K562 (cell line): ENCODE data around the gene CCDC82. TPM values are rescaled to one million over a fixed set of nuclear protein-coding genes. Genes with fewer than 3 reads are reported as not detected.

ENCODE experiments used
- ATAC-seq: fragments of 200-7000 bp; cut with Tn5 transposase; 3 replicates; pipeline ENCODE4 v1.9.1; 2020; ENCODE audit warnings: moderate library complexity
- BruUV-seq: library from RNA; stranded (reverse); fragments of 400-500 nt; replicated peaks from 2 replicates; lab custom pipeline; 2021; lab: Mats Ljungman, UMichigan
- CTCF ChIA-PET: fragments of 300-600 bp; formaldehyde crosslinking; extraction: SDS; loops from one replicate; lab custom pipeline; 2021; ENCODE audit warnings: low intra/inter-chr PET ratio; lab: Yijun Ruan, JAX
- POLR2A ChIA-PET: fragments of 300-600, 350-650 bp; sonication (Branson Sonifier 250); formaldehyde crosslinking; extraction: SDS; loops from one replicate; lab custom pipeline; 2021; ENCODE audit warnings: antibody characterized with exemption, inconsistent platforms; lab: Yijun Ruan, JAX
- DNase-seq, 4 experiments: peaks; one replicate each; pipeline versions ENCODE4 v3.0.0 to v3.0.0-alpha.2; 2011 to 2018; ENCODE audit warnings: low spot score in 3 of 4, mixed read lengths in 3 of 4; ENCODE audit errors: extremely low read depth in 1 of 4
- FAIRE-seq: peaks from 2 replicates; lab custom pipeline; 2011; peaks lifted over from hg19 to GRCh38; lab: Jason Lieb, UNC
- H2AFZ ChIP-seq: 2 replicates; pipeline ENCODE4 v1.6.0; 2011; ENCODE audit warnings: low read depth, low read length, control low read depth, inconsistent platforms
- H3K27ac ChIP-seq: fragments of 200-600 bp; 3 replicates; pipeline ENCODE4 v1.8.0; 2011; ENCODE audit warnings: low read depth, mild to moderate bottlenecking, control low read depth, inconsistent platforms, low read length, moderate library complexity, mixed read lengths; ENCODE audit errors: extremely low read depth
- H3K27me3 ChIP-seq, 2 experiments: fragments of 300-600 bp in 1 of 2; 2 replicates in 1 of 2; 3 replicates in 1 of 2; pipeline versions ENCODE4 v1.6.0 to v1.8.0; 2011; ENCODE audit warnings: inconsistent platforms in 2 of 2, low read length in 2 of 2, mild to moderate bottlenecking in 1 of 2, mixed read lengths in 1 of 2, moderate library complexity in 1 of 2; ENCODE audit not compliant: control insufficient read depth in 2 of 2, insufficient read depth in 2 of 2
- H3K36me3 ChIP-seq: fragments of 300-600 bp; 3 replicates; pipeline ENCODE4 v1.8.0; 2011; ENCODE audit warnings: mild to moderate bottlenecking, low read length, inconsistent platforms; ENCODE audit not compliant: control insufficient read depth, insufficient read depth
- H3K4me1 ChIP-seq, 2 experiments: fragments of 200-600 bp in 1 of 2; replicated peaks in 1 of 2; 2 replicates in 1 of 2; 3 replicates in 1 of 2; pipeline versions ENCODE4 v1.5.1 to v1.8.0; 2011; ENCODE audit warnings: inconsistent platforms in 2 of 2, low read length in 2 of 2, mild to moderate bottlenecking in 1 of 2, mixed read lengths in 1 of 2, moderate library complexity in 1 of 2; ENCODE audit not compliant: control insufficient read depth in 2 of 2, insufficient read depth in 2 of 2
- H3K4me2 ChIP-seq: 2 replicates; pipeline ENCODE4 v1.6.1; 2011; ENCODE audit warnings: low read length, control low read depth, inconsistent platforms, mixed read lengths; ENCODE audit not compliant: insufficient read depth
- H3K4me3 ChIP-seq: fragments of 200-600 bp; sonication (generic), shearing (Covaris generic); 2 replicates; pipeline ENCODE4 v1.5.1; 2016; ENCODE audit warnings: control low read depth, inconsistent platforms
- H3K79me2 ChIP-seq: fragments of 200-600 bp; 3 replicates; pipeline ENCODE4 v1.8.0; 2011; ENCODE audit warnings: low read length, inconsistent platforms; ENCODE audit not compliant: control insufficient read depth, insufficient read depth
- H3K9ac ChIP-seq, 2 experiments: 2 replicates each; pipeline versions ENCODE4 v1.6.0 to v1.6.1; 2011; ENCODE audit warnings: low read depth in 2 of 2, low read length in 2 of 2, control low read depth in 1 of 2, inconsistent platforms in 1 of 2, mild to moderate bottlenecking in 1 of 2, mixed read lengths in 1 of 2; ENCODE audit not compliant: insufficient read depth in 1 of 2
- H3K9me1 ChIP-seq: one replicate; pipeline ENCODE4 v1.6.0; 2011; ENCODE audit warnings: inconsistent platforms, mild to moderate bottlenecking, low read length, moderate library complexity; ENCODE audit not compliant: control insufficient read depth, insufficient read depth
- H3K9me3 ChIP-seq: replicated peaks from 2 replicates; pipeline ENCODE4 v1.5.1; 2011; ENCODE audit warnings: low read depth, low read length, inconsistent platforms; ENCODE audit not compliant: control insufficient read depth, insufficient read depth
- H4K20me1 ChIP-seq: replicated peaks from 2 replicates; pipeline ENCODE4 v1.6.1; 2011; ENCODE audit warnings: low read length, inconsistent platforms, mixed read lengths; ENCODE audit not compliant: control insufficient read depth, insufficient read depth
- ATF3 ChIP-seq, 2 experiments: fragments of 450-650 bp in 1 of 2; sonication (generic) in 1 of 2; formaldehyde crosslinking in 1 of 2; IDR thresholded peaks in 1 of 2; conservative IDR thresholded peaks in 1 of 2; 2 replicates each; pipeline versions ENCODE4 v1.6.1 to v1.8.1; 2016 to 2023; ENCODE audit warnings: mild to moderate bottlenecking in 2 of 2, moderate library complexity in 2 of 2, inconsistent platforms in 1 of 2, missing genetic modification reagents in 1 of 2
- ATF4 ChIP-seq: fragments of 450-650 bp; formaldehyde crosslinking; IDR thresholded peaks from 2 replicates; pipeline ENCODE4 v1.4.0; 2022; ENCODE audit warnings: mild to moderate bottlenecking, moderate library complexity
- MYNN ChIP-seq, 2 experiments: sonication (generic); formaldehyde crosslinking in 1 of 2; IDR thresholded peaks; 2 replicates each; pipeline versions ENCODE4 v1.5.0 to v1.6.1; 2016 to 2020; ENCODE audit warnings: antibody characterized with exemption in 1 of 2, missing genetic modification reagents in 1 of 2
- PCBP2 ChIP-seq: fragments of 200-400 bp; formaldehyde crosslinking; IDR thresholded peaks from 2 replicates; pipeline ENCODE4 v1.6.1; 2018; ENCODE audit warnings: low read length, low read depth, mild to moderate bottlenecking, moderate library complexity; ENCODE audit not compliant: poor library complexity, severe bottlenecking
- RUNX1 ChIP-seq: sonication (generic); IDR thresholded peaks from 2 replicates; pipeline ENCODE4 v1.6.1; 2016; ENCODE audit warnings: antibody characterized with exemption, low read depth
- SRSF1 ChIP-seq: fragments of 200-400 bp; formaldehyde crosslinking; IDR thresholded peaks from 2 replicates; pipeline ENCODE4 v1.6.1; 2017; ENCODE audit warnings: mild to moderate bottlenecking, low read depth, low read length, moderate library complexity
- TFAM ChIP-seq: fragments of 250-450 bp; sonication (Bioruptor Pico); conservative IDR thresholded peaks from 2 replicates; pipeline ENCODE4 v1.5.0; 2021; ENCODE audit warnings: mild to moderate bottlenecking, moderate library complexity
- VEZF1 ChIP-seq: fragments of 200-800 bp; sonication (Bioruptor generic); IDR thresholded peaks from 2 replicates; pipeline ENCODE4 v1.6.1; 2017; ENCODE audit warnings: missing genetic modification characterization, missing compliant biosample characterization
- ZNF174 ChIP-seq: fragments of 250-450 bp; sonication (Bioruptor Pico); IDR thresholded peaks from 2 replicates; pipeline ENCODE4 v1.4.0; 2020; ENCODE audit warnings: mild to moderate bottlenecking
- ZNF583 ChIP-seq: fragments of 250-450 bp; sonication (Bioruptor Pico); IDR thresholded peaks from 2 replicates; pipeline ENCODE4 v1.4.0; 2020
- ZNF778 ChIP-seq: fragments of 450-650 bp; formaldehyde crosslinking; IDR thresholded peaks from 2 replicates; pipeline ENCODE4 v1.4.0; 2020; ENCODE audit warnings: mild to moderate bottlenecking, moderate library complexity
- WGBS: fragments of 100-300 bp; shearing (Covaris generic); methylation state at CpG from one replicate; pipeline ENCODE4 v1.1.6; 2016; ENCODE audit warnings: low coverage, mixed read lengths; ENCODE audit not compliant: insufficient coverage; ENCODE audit errors: missing lambda C conversion rate; 5-methylcytosine and 5-hydroxymethylcytosine counted together
- in situ Hi-C: fragments of 300-500 bp; cut with MboI; formaldehyde crosslinking; loops from 4 replicates; pipeline ENCODE4 v1.15.0; 2018; ENCODE audit warnings: inconsistent platforms, mixed read lengths
- intact Hi-C: fragments of 100-400 bp; cut with micrococcal nuclease; formaldehyde crosslinking; loops from 2 replicates; pipeline ENCODE4 v1.14.2; 2022
- polyA plus RNA-seq, 8 experiments: library from polyadenylated mRNA; depleted of rRNA in 4 of 8; stranded (reverse) in 5 of 8; unstranded in 3 of 8; fragments of >200 nt; fragmentation: Nextera tagmentation in 2 of 8; fragmentation: Illumina TruSeq in 1 of 8; extraction: Ambion mirVana in 2 of 8; extraction: Trizol in 1 of 8; gene quantifications; 2 replicates each; pipeline versions ENCODE4 v1.2.1 to v1.2.3, GENCODE V29; 2011 to 2014; ENCODE audit warnings: inconsistent platforms in 1 of 8, missing spikeins in 1 of 8
- total RNA-seq, 7 experiments: library from RNA; depleted of rRNA in 6 of 7; stranded (reverse); fragments of >200 nt in 6 of 7; fragmentation: Illumina TruSeq in 2 of 7; extraction: Trizol in 2 of 7; gene quantifications; 2 replicates each; pipeline versions ENCODE4 v1.2.1 to v1.2.3, GENCODE V29; 2011 to 2021; ENCODE audit warnings: low replicate concordance in 1 of 7

The CCDC82 gene
- total and polyA plus RNA-seq, 9 of the 15 experiments (the other 6 are each of a cell fraction or from before 2014, with no cell fraction given) = 12.5 to 51.3 (median 24.5) TPM

GRCh38 chr11:96385187-96385586 lies 4.5 kb downstream of the CCDC82 start:
- intact Hi-C loops (no loop called here), in situ Hi-C loops (loop anchor here (5.0 kb wide), 1 partner anchor 38 kb away; no protein-coding TSS in a partner anchor)
- H3K9ac ChIP-seq = no peak overlapping the region
- H4K20me1 ChIP-seq = no peaks in the 10 kb centered on the region
- H3K4me1 ChIP-seq = no peaks in the 10 kb centered on the region; a peak in 1 of 5 replicates
- FAIRE-seq (no peak), ATAC-seq (no peak), DNase-seq (no peak)
- H3K9me1 ChIP-seq = no peaks in the 10 kb centered on the region
- POLR2A ChIA-PET = interaction anchor here (0.7 kb wide), 1 partner anchor 9 kb away, joined by 3 read pairs; no protein-coding TSS in a partner anchor
- H3K4me2 ChIP-seq = no peak overlapping the region
- H3K4me3 ChIP-seq = no peak overlapping the region
- peaks cover 27% of the 10 kb centered on the region for H3K79me2 ChIP-seq
- no peaks in the 10 kb centered on the region for H3K9me3 ChIP-seq
- no peak overlapping the region for H3K27ac ChIP-seq
- H3K36me3 ChIP-seq = peaks cover 39% of the 10 kb centered on the region; the same call in 1 of the 3 replicates
- no peak for TF ChIP-seq ATF3 (IDR thresholded peaks at IDR 0.05)
- TF ChIP-seq ATF3 (CRISPR knock-in tag; conservative IDR thresholded peaks at IDR 0.05) = no peak
- TF ChIP-seq TFAM = no peak
- no peak for TF ChIP-seq ZNF174 (CRISPR knock-in tag)
- no peak for TF ChIP-seq RUNX1
- 71% methylated on average over 2 of the region's 2 CpGs for WGBS
- no peak overlapping the region for H2AFZ ChIP-seq
- CTCF ChIA-PET = no interaction called here
- no TSS peak for BruUV-seq
- H3K27me3 ChIP-seq = no peaks in the 10 kb centered on the region

GRCh38 chr11:96384156-96384555 lies 5.6 kb downstream of the CCDC82 start:
- H3K9me1 ChIP-seq = no peaks in the 10 kb centered on the region
- ATAC-seq = no peak
- H3K27ac ChIP-seq = no peak overlapping the region
- no peaks in the 10 kb centered on the region for H4K20me1 ChIP-seq
- in situ Hi-C loops = no loop called here
- H3K4me1 ChIP-seq = no peaks in the 10 kb centered on the region
- H3K27me3 ChIP-seq = no peaks in the 10 kb centered on the region
- WGBS = 81% methylated on average over 3 of the region's 3 CpGs
- H3K4me3 ChIP-seq = no peak overlapping the region
- CTCF ChIA-PET = no interaction called here
- peaks cover 20% of the 10 kb centered on the region for H3K79me2 ChIP-seq
- no TSS peak for BruUV-seq
- intact Hi-C loops = no loop called here
- H3K9me3 ChIP-seq = no peaks in the 10 kb centered on the region
- peaks cover 41% of the 10 kb centered on the region; the same call in 1 of the 3 replicates for H3K36me3 ChIP-seq
- no peak for DNase-seq
- H3K4me2 ChIP-seq = no peak overlapping the region
- no peak overlapping the region for H2AFZ ChIP-seq
- H3K9ac ChIP-seq = no peak overlapping the region
- POLR2A ChIA-PET = interaction anchor here (0.7 to 1.1 kb wide), 2 partner anchors 44 to 117 kb away, joined by 3 read pairs; no protein-coding TSS in a partner anchor
- FAIRE-seq = peak; percentile 26
- no peak for TF ChIP-seq ATF4 (CRISPR knock-in tag)
- no peak for TF ChIP-seq PCBP2
- no peak for TF ChIP-seq ZNF583 (CRISPR knock-in tag)
- no peak for TF ChIP-seq SRSF1
- no peak for TF ChIP-seq MYNN (IDR thresholded peaks at IDR 0.05)
- no peak for TF ChIP-seq MYNN (CRISPR knock-in tag; IDR thresholded peaks at IDR 0.05)
- TF ChIP-seq ZNF778 (CRISPR knock-in tag) = no peak
- no peak for TF ChIP-seq VEZF1
